HepG2 (cell line): ENCODE measurements around the gene NSD1. TPM values are rescaled to one million over a fixed set of nuclear protein-coding genes. Genes with fewer than 3 reads are reported as not detected.

ENCODE experiments used
- GABPB1 ChIP-seq: IDR thresholded peaks from 2 replicates; pipeline ENCODE4 v1.6.1; 2016; ENCODE audit warnings: mild to moderate bottlenecking, missing genetic modification reagents, moderate library complexity, missing compliant biosample characterization
- KDM4B ChIP-seq: sonication (generic); formaldehyde crosslinking; IDR thresholded peaks from 2 replicates; pipeline ENCODE4 v1.4.0; 2020; ENCODE audit warnings: missing genetic modification reagents
- PATZ1 ChIP-seq: sonication (generic); formaldehyde crosslinking; IDR thresholded peaks from 2 replicates; pipeline ENCODE4 v1.4.0; 2020; ENCODE audit warnings: missing genetic modification reagents
- PRDM15 ChIP-seq: sonication (generic); formaldehyde crosslinking; IDR thresholded peaks from 2 replicates; pipeline ENCODE4 v1.4.0; 2020; ENCODE audit warnings: missing genetic modification reagents
- USF2 ChIP-seq, 2 experiments: sonication (generic) in 1 of 2; formaldehyde crosslinking in 1 of 2; IDR thresholded peaks; 2 replicates each; pipeline versions ENCODE4 v1.5.1 to v1.6.1; 2011 to 2020; ENCODE audit warnings: borderline replicate concordance in 1 of 2, low read depth in 1 of 2, low read length in 1 of 2, mild to moderate bottlenecking in 1 of 2, missing genetic modification reagents in 1 of 2, moderate library complexity in 1 of 2
- ZNF160 ChIP-seq: sonication (generic); formaldehyde crosslinking; IDR thresholded peaks from 2 replicates; pipeline ENCODE4 v1.8.0; 2022; ENCODE audit warnings: mild to moderate bottlenecking, inconsistent platforms, missing genetic modification reagents
- ZNF326 ChIP-seq: sonication (generic); formaldehyde crosslinking; IDR thresholded peaks from 2 replicates; pipeline ENCODE4 v1.4.0; 2020; ENCODE audit warnings: missing genetic modification reagents, borderline replicate concordance
- ZNF766 ChIP-seq: sonication (generic); formaldehyde crosslinking; IDR thresholded peaks from 2 replicates; pipeline ENCODE4 v1.5.0; 2020; ENCODE audit warnings: missing genetic modification reagents, borderline replicate concordance
- ZNF775 ChIP-seq: sonication (generic); formaldehyde crosslinking; IDR thresholded peaks from 2 replicates; pipeline ENCODE4 v1.4.0; 2020; ENCODE audit warnings: missing genetic modification reagents, mild to moderate bottlenecking, moderate library complexity, borderline replicate concordance
- polyA plus RNA-seq, 8 experiments: library from polyadenylated mRNA; depleted of rRNA in 3 of 8; stranded (reverse) in 7 of 8; unstranded in 1 of 8; fragments of >200 nt; fragmentation: Illumina TruSeq in 4 of 8; extraction: Trizol in 4 of 8; gene quantifications; 2 replicates each; pipeline versions ENCODE4 v1.2.1 to v1.2.3, GENCODE V29; 2011 to 2016; ENCODE audit warnings: low read depth in 4 of 8, missing spikeins in 1 of 8, mixed read lengths in 1 of 8; ENCODE audit not compliant: insufficient read depth in 1 of 8
- total RNA-seq, 5 experiments: library from RNA; depleted of rRNA; stranded (reverse); fragments of >200 nt; fragmentation: Illumina TruSeq; extraction: Trizol; gene quantifications; 2 replicates each; pipeline ENCODE4 v1.2.3, GENCODE V29; 2016; ENCODE audit warnings: low read depth in 1 of 5
- TF ChIP-seq, protein P1 (sequence below): sonication (generic); formaldehyde crosslinking; IDR thresholded peaks from 2 replicates; pipeline ENCODE4 v1.4.0; 2020; ENCODE audit warnings: missing genetic modification reagents, borderline replicate concordance

Gene NSD1
- total and polyA plus RNA-seq, 2 of the 13 experiments (the other 11 are each of a cell fraction or from before 2014, with no cell fraction given) = 0.01 to 0.09 TPM

- TF ChIP-seq PRDM15 (CRISPR knock-in tag) (peak; percentile 48), USF2 (IDR thresholded peaks at IDR 0.05; ENCODE audit: low read depth, low read length) (peak; percentile 78), USF2 (CRISPR knock-in tag; IDR thresholded peaks at IDR 0.05; ENCODE audit: borderline replicate concordance) (peak; percentile 90; the same call in 1 of the 2 replicates), ZNF775 (CRISPR knock-in tag) (0 out of 2 replicates have a peak, but pooled peaks have one; percentile 76), PATZ1 (CRISPR knock-in tag) (peak; percentile 79), ZNF766 (CRISPR knock-in tag) (peak; percentile 91; the same call in 1 of the 2 replicates), ZNF160 (CRISPR knock-in tag) (peak; percentile 49; the same call in 1 of the 2 replicates), GABPB1 (CRISPR knock-in tag) (peak; percentile 95), ZNF326 (CRISPR knock-in tag) (no peak), KDM4B (CRISPR knock-in tag) (peak; percentile 89)
- TF ChIP-seq, protein P1, sequence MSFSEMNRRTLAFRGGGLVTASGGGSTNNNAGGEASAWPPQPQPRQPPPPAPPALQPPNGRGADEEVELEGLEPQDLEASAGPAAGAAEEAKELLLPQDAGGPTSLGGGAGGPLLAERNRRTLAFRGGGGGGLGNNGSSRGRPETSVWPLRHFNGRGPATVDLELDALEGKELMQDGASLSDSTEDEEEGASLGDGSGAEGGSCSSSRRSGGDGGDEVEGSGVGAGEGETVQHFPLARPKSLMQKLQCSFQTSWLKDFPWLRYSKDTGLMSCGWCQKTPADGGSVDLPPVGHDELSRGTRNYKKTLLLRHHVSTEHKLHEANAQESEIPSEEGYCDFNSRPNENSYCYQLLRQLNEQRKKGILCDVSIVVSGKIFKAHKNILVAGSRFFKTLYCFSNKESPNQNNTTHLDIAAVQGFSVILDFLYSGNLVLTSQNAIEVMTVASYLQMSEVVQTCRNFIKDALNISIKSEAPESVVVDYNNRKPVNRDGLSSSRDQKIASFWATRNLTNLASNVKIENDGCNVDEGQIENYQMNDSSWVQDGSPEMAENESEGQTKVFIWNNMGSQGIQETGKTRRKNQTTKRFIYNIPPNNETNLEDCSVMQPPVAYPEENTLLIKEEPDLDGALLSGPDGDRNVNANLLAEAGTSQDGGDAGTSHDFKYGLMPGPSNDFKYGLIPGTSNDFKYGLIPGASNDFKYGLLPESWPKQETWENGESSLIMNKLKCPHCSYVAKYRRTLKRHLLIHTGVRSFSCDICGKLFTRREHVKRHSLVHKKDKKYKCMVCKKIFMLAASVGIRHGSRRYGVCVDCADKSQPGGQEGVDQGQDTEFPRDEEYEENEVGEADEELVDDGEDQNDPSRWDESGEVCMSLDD (CRISPR knock-in tag) = peak; percentile 86
Observed at GRCh38 chr5:177303121-177303924, 169.8 kb downstream of the NSD1 start, which contains the start of the genes PRELID1 and RAB24 (continued).
